ENCODE data around the gene YBX1.
"Not testable (repeated sequence)": the region's sequence is repeated elsewhere in the genome, so short reads cannot be mapped to it uniquely, and the experiment has no call there.

DNA sequence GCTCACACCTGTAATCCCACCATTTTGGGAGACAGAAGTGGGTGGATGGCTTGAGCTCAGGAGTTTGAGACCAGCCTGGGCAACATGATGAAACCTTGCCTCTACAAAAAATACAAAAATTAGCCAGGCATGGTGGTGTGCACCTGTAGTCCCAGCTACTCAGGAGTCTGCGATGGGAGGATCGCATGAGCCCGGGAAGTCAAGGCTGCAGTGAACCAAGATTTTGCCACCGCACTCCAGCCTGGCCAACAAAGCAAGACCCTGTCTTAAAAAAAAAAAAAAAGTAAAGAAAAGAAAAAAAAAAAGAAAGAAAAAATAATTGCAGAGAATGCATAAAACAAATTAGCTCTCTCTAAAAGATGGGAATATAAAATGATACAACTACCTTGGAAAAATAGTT is 43.6 kb downstream of the YBX1 start:
- not testable (repeated sequence) for TF ChIP-seq CTCF (conservative IDR thresholded peaks at IDR 0.05; ENCODE audit: low read length); EZH2phosphoT487 (IDR thresholded peaks at IDR 0.05; ENCODE audit: borderline replicate concordance)

Measured in Loucy (cell line).